ENCODE measurements around the gene CEBPG. TPM values are rescaled to one million over a fixed set of nuclear protein-coding genes. Genes with fewer than 3 reads are reported as not detected.

The CEBPG gene
- total and polyA plus RNA-seq, 2 donors from 2014 or later (not counting 2 experiments from before 2014, with no cell fraction given) = 19.1 to 32.2 TPM

Other genes starting within 250 kb of the CEBPG start
- not detected in 2 replicates for gene WDR88, start 241.6 kb upstream of the CEBPG start, total RNA-seq
- not detected in 2 replicates for gene WDR88, start 241.6 kb upstream of the CEBPG start, polyA plus RNA-seq
- 11.4 and 12.9 TPM in 2 replicates for gene LRP3, start 179.4 kb upstream of the CEBPG start, total RNA-seq
- gene LRP3, start 179.4 kb upstream of the CEBPG start, polyA plus RNA-seq = 14.2 and 15.0 TPM in 2 replicates
- not detected in 2 replicates for gene SLC7A10, start 147.9 kb upstream of the CEBPG start, total RNA-seq
- not detected in 2 replicates for gene SLC7A10, start 147.9 kb upstream of the CEBPG start, polyA plus RNA-seq
- gene CEBPA, start 71.2 kb upstream of the CEBPG start, total RNA-seq = 1.4 TPM in 2 replicates
- gene CEBPA, start 71.2 kb upstream of the CEBPG start, polyA plus RNA-seq = 1.3 and 1.5 TPM in 2 replicates
- 25.9 and 28.1 TPM in 2 replicates for gene PEPD, start 148.1 kb downstream of the CEBPG start, total RNA-seq
- gene PEPD, start 148.1 kb downstream of the CEBPG start, polyA plus RNA-seq = 29.6 and 31.5 TPM in 2 replicates
- 0.04 TPM in 1 of 2 replicates, not detected in the other for gene CHST8, start 248.2 kb downstream of the CEBPG start, total RNA-seq
- gene CHST8, start 248.2 kb downstream of the CEBPG start, polyA plus RNA-seq = 0.06 and 0.10 TPM in 2 replicates